HCT116 (cell line): ENCODE data around the gene ZNF625.

Experiments used
- POLR2A ChIP-seq: IDR thresholded peaks from 2 replicates; pipeline ENCODE4 v1.7.0; 2011; ENCODE audit warnings: borderline replicate concordance; ENCODE audit not compliant: insufficient read depth, insufficient read length; ENCODE audit errors: extremely low read depth
- YY1 ChIP-seq: IDR thresholded peaks from 2 replicates; pipeline ENCODE4 v1.6.1; 2011; ENCODE audit warnings: low read length, low read depth, moderate library complexity, mild to moderate bottlenecking; ENCODE audit not compliant: insufficient replicate concordance; ENCODE audit errors: extremely low read depth
- TF ChIP-seq, protein P1 (sequence below), 3 experiments: fragments of 200-600 bp in 1 of 3; sonication (generic) in 1 of 3; IDR thresholded peaks in 2 of 3; conservative IDR thresholded peaks in 1 of 3; 2 replicates each; pipeline ENCODE4 v1.5.1; 2012 to 2017; ENCODE audit warnings: low read depth in 2 of 3, low read length in 2 of 3, antibody characterized with exemption in 1 of 3, borderline replicate concordance in 1 of 3, control low read depth in 1 of 3, mild to moderate bottlenecking in 1 of 3, mixed read lengths in 1 of 3, mixed run types in 1 of 3, moderate library complexity in 1 of 3; ENCODE audit not compliant: insufficient read depth in 1 of 3
- TF ChIP-seq, protein P2 (sequence below): IDR thresholded peaks from 2 replicates; pipeline ENCODE4 v1.6.1; 2012; ENCODE audit warnings: low read depth

DNA sequence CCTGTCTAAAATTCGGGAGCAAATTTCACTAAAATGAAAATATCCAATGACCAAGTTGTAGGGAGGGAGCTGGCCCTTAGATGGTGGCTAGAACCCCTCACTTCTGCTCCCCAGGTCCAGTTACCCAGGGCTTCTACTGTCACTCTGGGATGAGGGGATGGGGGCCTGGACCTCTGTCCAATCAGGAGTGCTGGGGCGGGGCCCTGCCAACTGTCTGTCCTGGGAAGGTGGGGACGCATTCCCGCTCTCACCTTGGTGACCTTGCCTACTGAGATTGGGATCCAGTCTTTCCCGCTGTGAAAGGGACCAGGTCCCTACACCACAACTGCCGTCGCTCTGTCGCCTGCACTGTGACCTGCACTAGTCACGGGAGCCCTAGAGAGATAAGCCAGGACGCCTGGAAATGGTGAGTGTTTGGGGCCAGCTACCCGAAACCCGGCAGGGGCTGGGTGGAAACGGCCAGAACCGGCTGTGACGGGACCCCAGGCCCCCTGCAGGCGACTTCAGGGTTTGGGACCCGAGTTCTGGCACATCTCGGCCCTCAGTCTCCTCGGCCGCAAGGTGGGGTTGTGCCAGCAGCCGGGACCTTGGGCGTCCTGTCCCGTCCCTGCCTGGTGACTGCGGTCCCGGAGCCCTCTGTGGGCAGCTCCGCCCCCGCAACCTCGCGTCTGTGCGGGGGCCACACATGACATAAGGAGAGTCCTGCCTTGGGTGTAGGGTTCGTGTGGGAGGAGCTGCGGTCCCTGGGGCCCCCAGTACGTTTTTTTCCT is 39.1 kb downstream of the ZNF625 start:
- TF ChIP-seq POLR2A (no peak), YY1 (no peak)
- TF ChIP-seq, protein P1, sequence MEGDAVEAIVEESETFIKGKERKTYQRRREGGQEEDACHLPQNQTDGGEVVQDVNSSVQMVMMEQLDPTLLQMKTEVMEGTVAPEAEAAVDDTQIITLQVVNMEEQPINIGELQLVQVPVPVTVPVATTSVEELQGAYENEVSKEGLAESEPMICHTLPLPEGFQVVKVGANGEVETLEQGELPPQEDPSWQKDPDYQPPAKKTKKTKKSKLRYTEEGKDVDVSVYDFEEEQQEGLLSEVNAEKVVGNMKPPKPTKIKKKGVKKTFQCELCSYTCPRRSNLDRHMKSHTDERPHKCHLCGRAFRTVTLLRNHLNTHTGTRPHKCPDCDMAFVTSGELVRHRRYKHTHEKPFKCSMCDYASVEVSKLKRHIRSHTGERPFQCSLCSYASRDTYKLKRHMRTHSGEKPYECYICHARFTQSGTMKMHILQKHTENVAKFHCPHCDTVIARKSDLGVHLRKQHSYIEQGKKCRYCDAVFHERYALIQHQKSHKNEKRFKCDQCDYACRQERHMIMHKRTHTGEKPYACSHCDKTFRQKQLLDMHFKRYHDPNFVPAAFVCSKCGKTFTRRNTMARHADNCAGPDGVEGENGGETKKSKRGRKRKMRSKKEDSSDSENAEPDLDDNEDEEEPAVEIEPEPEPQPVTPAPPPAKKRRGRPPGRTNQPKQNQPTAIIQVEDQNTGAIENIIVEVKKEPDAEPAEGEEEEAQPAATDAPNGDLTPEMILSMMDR (IDR thresholded peaks at IDR 0.05 in 2 of 3, conservative IDR thresholded peaks at IDR 0.05 in 1 of 3; ENCODE audit: borderline replicate concordance in 1 of 3, insufficient read depth in 1 of 3, low read depth in 2 of 3, low read length in 2 of 3) = no peak
- TF ChIP-seq, protein P2, sequence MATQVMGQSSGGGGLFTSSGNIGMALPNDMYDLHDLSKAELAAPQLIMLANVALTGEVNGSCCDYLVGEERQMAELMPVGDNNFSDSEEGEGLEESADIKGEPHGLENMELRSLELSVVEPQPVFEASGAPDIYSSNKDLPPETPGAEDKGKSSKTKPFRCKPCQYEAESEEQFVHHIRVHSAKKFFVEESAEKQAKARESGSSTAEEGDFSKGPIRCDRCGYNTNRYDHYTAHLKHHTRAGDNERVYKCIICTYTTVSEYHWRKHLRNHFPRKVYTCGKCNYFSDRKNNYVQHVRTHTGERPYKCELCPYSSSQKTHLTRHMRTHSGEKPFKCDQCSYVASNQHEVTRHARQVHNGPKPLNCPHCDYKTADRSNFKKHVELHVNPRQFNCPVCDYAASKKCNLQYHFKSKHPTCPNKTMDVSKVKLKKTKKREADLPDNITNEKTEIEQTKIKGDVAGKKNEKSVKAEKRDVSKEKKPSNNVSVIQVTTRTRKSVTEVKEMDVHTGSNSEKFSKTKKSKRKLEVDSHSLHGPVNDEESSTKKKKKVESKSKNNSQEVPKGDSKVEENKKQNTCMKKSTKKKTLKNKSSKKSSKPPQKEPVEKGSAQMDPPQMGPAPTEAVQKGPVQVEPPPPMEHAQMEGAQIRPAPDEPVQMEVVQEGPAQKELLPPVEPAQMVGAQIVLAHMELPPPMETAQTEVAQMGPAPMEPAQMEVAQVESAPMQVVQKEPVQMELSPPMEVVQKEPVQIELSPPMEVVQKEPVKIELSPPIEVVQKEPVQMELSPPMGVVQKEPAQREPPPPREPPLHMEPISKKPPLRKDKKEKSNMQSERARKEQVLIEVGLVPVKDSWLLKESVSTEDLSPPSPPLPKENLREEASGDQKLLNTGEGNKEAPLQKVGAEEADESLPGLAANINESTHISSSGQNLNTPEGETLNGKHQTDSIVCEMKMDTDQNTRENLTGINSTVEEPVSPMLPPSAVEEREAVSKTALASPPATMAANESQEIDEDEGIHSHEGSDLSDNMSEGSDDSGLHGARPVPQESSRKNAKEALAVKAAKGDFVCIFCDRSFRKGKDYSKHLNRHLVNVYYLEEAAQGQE = no peak
